K562 (cell line): ENCODE results near the gene AMIGO1.

Experiments
- CTCF ChIP-seq, 3 experiments: IDR thresholded peaks in 2 of 3; conservative IDR thresholded peaks in 1 of 3; 2 replicates each; pipeline ENCODE4 v1.5.1; 2011 to 2012; ENCODE audit warnings: low read length in 3 of 3, mild to moderate bottlenecking in 3 of 3, control low read depth in 2 of 3, improper control_type of control experiment in 1 of 3, inconsistent platforms in 1 of 3, low read depth in 1 of 3, mixed read lengths in 1 of 3, moderate library complexity in 1 of 3; ENCODE audit not compliant: insufficient read depth in 2 of 3
- DIDO1 ChIP-seq: fragments of 450-650 bp; IDR thresholded peaks from 2 replicates; pipeline ENCODE4 v1.6.1; 2016; ENCODE audit warnings: low read depth, missing biosample characterization, missing genetic modification characterization
- EGR1 ChIP-seq: fragments of 450-650 bp; conservative IDR thresholded peaks from 2 replicates; pipeline ENCODE4 v1.6.1; 2017; ENCODE audit warnings: mild to moderate bottlenecking
- ELF4 ChIP-seq: fragments of 450-650 bp; formaldehyde crosslinking; IDR thresholded peaks from 2 replicates; pipeline ENCODE4 v1.4.0; 2022; ENCODE audit warnings: missing genetic modification characterization
- EP300 ChIP-seq: IDR thresholded peaks from 2 replicates; pipeline ENCODE4 v1.6.1; 2012; ENCODE audit warnings: low read length, improper control_type of control experiment
- NFXL1 ChIP-seq: fragments of 450-650 bp; formaldehyde crosslinking; IDR thresholded peaks from 2 replicates; pipeline ENCODE4 v1.4.0; 2021; ENCODE audit warnings: mild to moderate bottlenecking
- POLR3G ChIP-seq: IDR thresholded peaks from 2 replicates; pipeline ENCODE4 v1.6.1; 2011; ENCODE audit not compliant: insufficient read length, insufficient replicate concordance; ENCODE audit errors: extremely low read depth
- PRDM10 ChIP-seq: fragments of 450-650 bp; IDR thresholded peaks from 2 replicates; pipeline ENCODE4 v1.6.1; 2018; ENCODE audit not compliant: partially characterized antibody
- PRPF4 ChIP-seq: fragments of 200-400 bp; formaldehyde crosslinking; IDR thresholded peaks from one replicate; pipeline ENCODE4 v1.6.1; 2017; ENCODE audit warnings: low read length, low read depth, mild to moderate bottlenecking; ENCODE audit not compliant: insufficient read depth, poor library complexity, severe bottlenecking
- RAD21 ChIP-seq, 2 experiments: fragments of 250-450 bp in 1 of 2; fragments of 450-650 bp in 1 of 2; sonication (Bioruptor Pico) in 1 of 2; formaldehyde crosslinking in 1 of 2; IDR thresholded peaks in 1 of 2; conservative IDR thresholded peaks in 1 of 2; 2 replicates each; pipeline versions ENCODE4 v1.4.0 to v1.8.0; 2020 to 2022; ENCODE audit warnings: mild to moderate bottlenecking in 2 of 2, moderate library complexity in 1 of 2
- TARDBP ChIP-seq: fragments of 450-650 bp; IDR thresholded peaks from 2 replicates; pipeline ENCODE4 v1.6.1; 2016
- ZNF274 ChIP-seq: IDR thresholded peaks from 2 replicates; pipeline ENCODE4 v1.6.1; 2011; ENCODE audit warnings: low read depth, mild to moderate bottlenecking, low read length, moderate library complexity, borderline replicate concordance
- ZNF431 ChIP-seq: sonication (generic); formaldehyde crosslinking; IDR thresholded peaks from 2 replicates; pipeline ENCODE4 v1.8.0; 2022; ENCODE audit warnings: mild to moderate bottlenecking, missing genetic modification reagents

- TF ChIP-seq ZNF274: no peak
- no peak for TF ChIP-seq TARDBP
- no peak for TF ChIP-seq ZNF431 (CRISPR knock-in tag)
- no peak for TF ChIP-seq DIDO1 (tag)
- no peak for TF ChIP-seq EGR1
- no peak for TF ChIP-seq CTCF (IDR thresholded peaks at IDR 0.05 in 2 of 3, conservative IDR thresholded peaks at IDR 0.05 in 1 of 3; ENCODE audit: insufficient read depth in 2 of 3, low read depth in 1 of 3, low read length in 3 of 3)
- TF ChIP-seq ELF4: no peak
- no peak for TF ChIP-seq EP300
- TF ChIP-seq PRPF4: no peak
- TF ChIP-seq POLR3G: no peak
- TF ChIP-seq NFXL1 (CRISPR knock-in tag): no peak
- TF ChIP-seq RAD21 (CRISPR knock-in tag; conservative IDR thresholded peaks at IDR 0.05 in 1 of 2, IDR thresholded peaks at IDR 0.05 in 1 of 2): no peak
- TF ChIP-seq PRDM10: no peak
These were observed 18.2 kb downstream of the AMIGO1 start for GRCh38 chr1:109491372-109491771.
